HepG2 (cell line): ENCODE measurements around the gene HDAC5. TPM values are rescaled to one million over a fixed set of nuclear protein-coding genes. Genes with fewer than 3 reads are reported as not detected.

Experiments
- ETV6 ChIP-seq: sonication (generic); formaldehyde crosslinking; conservative IDR thresholded peaks from 2 replicates; pipeline ENCODE4 v1.4.0; 2020; ENCODE audit warnings: missing genetic modification reagents
- FOXK2 ChIP-seq: fragments of 450-650 bp; IDR thresholded peaks from 2 replicates; pipeline ENCODE4 v1.6.1; 2016
- HES4 ChIP-seq: sonication (generic); formaldehyde crosslinking; IDR thresholded peaks from 2 replicates; pipeline ENCODE4 v1.9.0; 2021; ENCODE audit warnings: mild to moderate bottlenecking, missing genetic modification reagents, borderline replicate concordance
- HMGXB4 ChIP-seq, 2 experiments: sonication (generic) in 1 of 2; formaldehyde crosslinking in 1 of 2; IDR thresholded peaks; 2 replicates each; pipeline versions ENCODE4 v1.4.0 to v1.6.1; 2018 to 2020; ENCODE audit warnings: missing genetic modification reagents in 2 of 2, borderline replicate concordance in 1 of 2, low read depth in 1 of 2, mild to moderate bottlenecking in 1 of 2, missing biosample characterization in 1 of 2
- MATR3 ChIP-seq: sonication (generic); formaldehyde crosslinking; IDR thresholded peaks from 2 replicates; pipeline ENCODE4 v1.4.0; 2020; ENCODE audit warnings: missing genetic modification reagents
- MTF1 ChIP-seq: sonication (generic); formaldehyde crosslinking; IDR thresholded peaks from 2 replicates; pipeline ENCODE4 v1.5.0; 2020; ENCODE audit warnings: missing genetic modification reagents
- PAXIP1 ChIP-seq: sonication (generic); formaldehyde crosslinking; conservative IDR thresholded peaks from 2 replicates; pipeline ENCODE4 v1.4.0; 2020; ENCODE audit warnings: mild to moderate bottlenecking, missing genetic modification reagents, moderate library complexity
- PCBP2 ChIP-seq: fragments of 200-400 bp; formaldehyde crosslinking; optimal IDR thresholded peaks from 2 replicates; pipeline ENCODE3; 2018; ENCODE audit warnings: low read length, low read depth; ENCODE audit not compliant: poor library complexity, severe bottlenecking
- SUZ12 ChIP-seq: fragments of 150-350 bp; IDR thresholded peaks from 2 replicates; pipeline ENCODE4 v1.6.1; 2014; ENCODE audit warnings: low read depth, low read length
- ZBTB8A ChIP-seq: sonication (generic); formaldehyde crosslinking; IDR thresholded peaks from 2 replicates; pipeline ENCODE4 v1.4.0; 2020; ENCODE audit warnings: mild to moderate bottlenecking, low read depth, missing genetic modification reagents, borderline replicate concordance
- ZFY ChIP-seq: sonication (generic); formaldehyde crosslinking; IDR thresholded peaks from 2 replicates; pipeline ENCODE4 v1.4.0; 2020; ENCODE audit warnings: missing genetic modification reagents
- ZNF232 ChIP-seq: sonication (generic); formaldehyde crosslinking; IDR thresholded peaks from 2 replicates; pipeline ENCODE4 v1.4.0; 2020; ENCODE audit warnings: missing genetic modification reagents, borderline replicate concordance
- ZNF234 ChIP-seq: sonication (generic); formaldehyde crosslinking; conservative IDR thresholded peaks from 2 replicates; pipeline ENCODE4 v1.5.1; 2020; ENCODE audit warnings: mild to moderate bottlenecking, missing genetic modification reagents
- ZNF281 ChIP-seq: sonication (generic); formaldehyde crosslinking; IDR thresholded peaks from 2 replicates; pipeline ENCODE4 v1.4.0; 2020; ENCODE audit warnings: missing genetic modification reagents, borderline replicate concordance
- ZNF343 ChIP-seq: sonication (generic); formaldehyde crosslinking; IDR thresholded peaks from 2 replicates; pipeline ENCODE4 v1.4.0; 2020; ENCODE audit warnings: mild to moderate bottlenecking, missing genetic modification reagents
- ZNF691 ChIP-seq: sonication (generic); formaldehyde crosslinking; IDR thresholded peaks from 2 replicates; pipeline ENCODE4 v1.4.0; 2020; ENCODE audit warnings: missing genetic modification reagents, low read depth, mild to moderate bottlenecking, borderline replicate concordance
- ZNF773 ChIP-seq: sonication (generic); formaldehyde crosslinking; IDR thresholded peaks from 2 replicates; pipeline ENCODE4 v1.4.0; 2020; ENCODE audit warnings: missing genetic modification reagents, borderline replicate concordance
- ZNF816 ChIP-seq: sonication (generic); formaldehyde crosslinking; IDR thresholded peaks from 2 replicates; pipeline ENCODE4 v1.8.0; 2022; ENCODE audit warnings: missing genetic modification reagents, mild to moderate bottlenecking, borderline replicate concordance
- ZSCAN29 ChIP-seq: sonication (generic); formaldehyde crosslinking; conservative IDR thresholded peaks from 2 replicates; pipeline ENCODE4 v1.4.0; 2020; ENCODE audit warnings: mild to moderate bottlenecking, missing genetic modification reagents
- polyA plus RNA-seq, 8 experiments: library from polyadenylated mRNA; depleted of rRNA in 3 of 8; stranded (reverse) in 7 of 8; unstranded in 1 of 8; fragments of >200 nt; fragmentation: Illumina TruSeq in 4 of 8; extraction: Trizol in 4 of 8; gene quantifications; 2 replicates each; pipeline versions ENCODE4 v1.2.1 to v1.2.3, GENCODE V29; 2011 to 2016; ENCODE audit warnings: low read depth in 4 of 8, missing spikeins in 1 of 8, mixed read lengths in 1 of 8; ENCODE audit not compliant: insufficient read depth in 1 of 8
- total RNA-seq, 5 experiments: library from RNA; depleted of rRNA; stranded (reverse); fragments of >200 nt; fragmentation: Illumina TruSeq; extraction: Trizol; gene quantifications; 2 replicates each; pipeline ENCODE4 v1.2.3, GENCODE V29; 2016; ENCODE audit warnings: low read depth in 1 of 5

The HDAC5 gene
- total and polyA plus RNA-seq, 2 of the 13 experiments (the other 11 are each of a cell fraction or from before 2014, with no cell fraction given) = 46.4 to 85.4 TPM

- no peak; the same call in 1 of the 2 replicates for TF ChIP-seq MTF1
- peak; percentile 74; the same call in 1 of the 2 replicates for TF ChIP-seq FOXK2
- TF ChIP-seq PAXIP1 = peak; percentile 82
- TF ChIP-seq ZSCAN29 (CRISPR knock-in tag) = no peak; the same call in 1 of the 2 replicates
- peak; percentile 8 for TF ChIP-seq PCBP2
- TF ChIP-seq ZNF816 (CRISPR knock-in tag) = peak; percentile 71; the same call in 1 of the 2 replicates
- peak; percentile 74; the same call in 1 of the 2 replicates for TF ChIP-seq ZNF691 (CRISPR knock-in tag)
- TF ChIP-seq HMGXB4 (CRISPR knock-in tag; IDR thresholded peaks at IDR 0.05; ENCODE audit: borderline replicate concordance in 1 of 2, low read depth in 1 of 2) = peak; percentile 84 to 90
- peak; percentile 100 for TF ChIP-seq ZFY (CRISPR knock-in tag)
- peak; percentile 84; the same call in 1 of the 2 replicates for TF ChIP-seq ZNF343 (CRISPR knock-in tag)
- peak; percentile 73; the same call in 1 of the 2 replicates for TF ChIP-seq ZNF281
- peak; percentile 91; the same call in 1 of the 2 replicates for TF ChIP-seq ZNF234
- TF ChIP-seq ZNF773 (CRISPR knock-in tag) = peak; percentile 27; the same call in 1 of the 2 replicates
- peak; percentile 86; the same call in 1 of the 2 replicates for TF ChIP-seq ETV6 (CRISPR knock-in tag)
- peak; percentile 92 for TF ChIP-seq HES4 (CRISPR knock-in tag)
- no peak for TF ChIP-seq SUZ12
- TF ChIP-seq MATR3 (CRISPR knock-in tag) = no peak
- TF ChIP-seq ZNF232 = peak; percentile 96; the same call in 1 of the 2 replicates
- TF ChIP-seq ZBTB8A (CRISPR knock-in tag) = no peak
Observed at GRCh38 chr17:44070455-44071197, 52.8 kb downstream of the HDAC5 start, which contains the start of gene G6PC3 (continued).
